HG02938 (cell line): ENCODE measurements around the gene COX11.
A peak's percentile ranks its signal among the peaks of the same experiment; 100 is the strongest.

Source experiments
- ATAC-seq: cut with Tn5 transposase; IDR thresholded peaks from one replicate; pipeline ENCODE4 v1.9.1; 2021; ENCODE audit warnings: mild to moderate bottlenecking, moderate library complexity; ENCODE audit not compliant: unreplicated experiment

COX11 gene

DNA sequence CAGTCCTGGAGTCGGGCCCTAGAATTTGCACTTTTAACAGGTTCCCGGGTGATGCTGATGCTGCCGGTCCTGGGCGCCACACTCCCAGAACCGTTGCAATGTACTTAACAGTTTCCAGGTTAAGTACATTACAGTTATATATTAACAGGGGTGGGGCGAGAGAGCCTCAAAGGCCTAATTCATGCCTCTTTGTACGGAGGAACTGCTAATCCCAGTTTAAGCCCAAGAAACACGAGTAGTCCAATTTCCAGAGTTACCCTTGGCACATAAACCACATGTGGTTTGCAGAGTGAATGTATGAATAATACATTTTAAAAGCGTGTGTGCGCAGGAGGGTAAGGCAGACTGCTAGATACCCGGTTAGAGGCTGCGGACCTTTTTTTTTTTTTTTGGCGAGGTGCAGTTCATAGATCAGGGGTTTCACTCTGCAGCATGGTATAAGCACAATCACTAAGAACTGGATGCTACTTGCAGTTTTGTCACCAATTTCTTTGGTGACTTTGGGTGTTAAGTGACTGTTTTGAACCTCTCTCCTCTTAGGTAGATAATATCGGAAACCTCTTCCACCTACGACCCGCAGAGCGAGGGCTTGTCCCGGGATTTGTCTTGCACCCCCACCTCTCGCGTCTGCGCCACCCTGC, 713 bp downstream of the COX11 start:
- ATAC-seq, result peak; percentile 22

DNA sequence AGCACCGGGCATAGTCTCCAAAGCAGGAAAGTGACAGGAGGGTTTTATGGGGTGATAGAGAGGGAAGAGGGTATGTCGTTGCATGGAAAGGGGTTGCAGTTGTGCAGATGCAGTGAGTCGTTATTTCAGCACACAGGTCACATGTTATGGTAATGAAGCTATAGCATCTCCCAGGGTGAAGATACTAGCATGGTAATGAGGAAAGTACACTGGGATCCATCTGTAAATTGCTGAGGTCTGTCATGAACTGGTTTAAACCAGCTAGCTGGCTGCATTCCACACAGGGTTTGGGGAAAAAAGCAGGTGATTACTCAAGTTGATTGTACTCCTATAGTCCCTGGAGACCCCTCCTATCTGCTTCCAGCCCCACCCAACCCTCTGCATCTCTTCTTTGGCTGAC, 11.7 kb downstream of the COX11 start:
- ATAC-seq, result no peak

DNA sequence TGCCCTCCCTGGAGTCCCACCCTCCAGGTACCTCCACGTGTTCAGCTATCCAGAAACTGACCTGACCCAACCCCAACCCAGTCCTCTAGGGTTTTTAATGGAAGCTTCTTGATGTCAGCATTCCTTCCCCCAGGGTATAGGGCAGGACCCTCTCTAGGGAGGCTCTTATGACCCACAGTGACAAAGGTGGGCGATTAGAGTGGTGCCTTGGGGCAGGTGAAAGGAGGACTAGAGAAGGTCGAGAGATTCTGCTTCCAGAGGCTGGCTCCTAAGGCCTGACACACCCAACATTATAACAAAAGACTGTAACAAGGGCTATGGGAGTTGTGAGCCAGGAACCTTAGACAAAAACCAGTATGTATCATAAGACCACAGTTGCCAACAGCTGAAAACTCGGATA, 17.2 kb downstream of the COX11 start:
- ATAC-seq, result no peak

DNA sequence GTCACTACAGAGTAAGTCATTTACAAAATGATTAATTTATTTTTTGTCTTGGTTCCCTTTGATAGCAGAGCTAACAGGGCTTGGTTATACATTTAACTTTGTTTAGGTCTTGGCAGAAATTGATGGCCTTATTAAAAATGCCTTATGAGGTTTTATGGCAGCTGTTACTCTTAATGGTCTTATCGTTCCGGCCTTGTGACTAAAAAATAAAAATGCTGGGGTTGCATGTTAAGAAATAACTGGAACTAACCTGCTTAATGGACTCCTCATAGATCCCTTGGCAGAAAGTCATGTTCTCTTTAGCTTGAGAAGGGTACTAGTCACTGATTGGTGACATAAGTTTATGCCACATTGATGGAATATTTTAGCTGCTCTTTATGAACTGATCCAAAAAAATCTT, 18.3 kb downstream of the COX11 start:
- no peak for ATAC-seq

DNA sequence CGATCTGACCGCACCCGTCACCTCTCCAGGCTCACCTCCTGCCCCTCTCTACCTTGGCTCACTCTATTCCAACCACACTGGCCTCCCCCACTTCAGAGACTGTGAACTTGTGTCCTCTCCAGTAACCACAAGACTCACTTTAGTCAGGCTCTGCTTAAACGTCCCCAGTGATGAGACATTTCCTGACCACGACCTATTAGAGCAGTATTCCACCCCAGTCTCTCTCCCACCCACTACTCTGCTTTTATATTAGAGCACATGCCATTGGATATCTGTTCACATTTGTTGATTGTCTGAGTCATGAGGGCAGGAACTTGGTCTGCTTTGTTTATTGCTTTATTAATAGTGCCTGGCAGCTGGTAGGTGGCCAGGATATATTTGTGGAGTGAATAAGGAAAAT, 20.1 kb downstream of the COX11 start:
- ATAC-seq, result no peak

DNA sequence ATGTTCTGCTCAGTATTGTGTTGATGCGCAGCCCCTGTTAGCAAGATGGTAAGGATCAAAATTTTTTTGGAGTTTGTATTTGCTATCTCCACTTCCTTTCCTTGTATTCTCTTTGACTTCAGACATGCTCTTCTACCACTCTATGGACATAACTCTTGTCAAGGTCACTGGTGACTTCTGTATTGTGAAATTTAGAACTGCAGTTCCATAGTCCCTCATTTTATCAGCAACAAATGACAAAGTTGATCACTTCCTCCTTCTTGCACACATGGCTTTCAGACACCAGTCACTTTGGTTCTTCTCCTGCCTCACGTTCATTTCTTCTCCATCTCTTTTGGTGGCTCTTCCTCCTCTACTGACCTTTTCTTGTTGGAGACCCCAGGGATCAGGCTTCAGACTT, 21.1 kb downstream of the COX11 start:
- no peak for ATAC-seq

DNA sequence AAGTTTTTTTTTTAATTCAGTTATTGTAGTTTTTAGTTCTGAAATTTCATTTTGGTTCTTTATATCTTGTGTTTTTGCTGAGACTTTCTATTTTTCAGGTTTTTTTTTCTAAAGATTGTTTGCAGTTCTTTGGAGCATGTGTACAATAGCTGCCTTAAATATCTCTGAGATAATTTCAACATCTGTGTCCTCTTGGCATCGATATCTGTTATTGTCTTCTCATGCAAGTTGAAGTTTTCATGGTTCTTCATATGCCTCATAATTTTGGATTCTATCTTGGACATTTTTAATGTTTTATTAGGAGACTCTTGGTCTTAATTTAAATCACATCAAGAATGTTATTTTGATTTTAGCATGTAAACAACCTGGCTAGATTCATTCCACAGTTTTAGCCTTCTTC, 22.8 kb downstream of the COX11 start:
- no peak for ATAC-seq

DNA sequence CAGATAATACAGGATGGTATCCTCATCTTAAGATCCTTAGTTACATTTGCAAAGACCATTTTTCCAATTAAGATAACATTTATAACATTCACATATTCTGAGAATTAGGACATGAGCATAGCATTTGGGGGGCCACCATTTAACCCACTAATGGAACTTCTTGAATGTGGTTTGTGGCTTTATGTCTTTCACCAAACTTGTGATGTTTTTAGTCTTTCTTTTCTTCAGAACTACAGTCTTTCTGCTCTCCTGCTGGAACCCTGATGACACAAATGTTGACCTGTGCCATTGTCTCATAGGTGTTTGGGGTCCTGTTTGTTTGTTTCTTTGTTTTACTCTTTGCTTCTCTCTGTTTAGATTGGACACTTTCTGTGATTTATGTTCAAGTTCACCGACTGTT, 23.2 kb downstream of the COX11 start:
- ATAC-seq, result no peak

DNA sequence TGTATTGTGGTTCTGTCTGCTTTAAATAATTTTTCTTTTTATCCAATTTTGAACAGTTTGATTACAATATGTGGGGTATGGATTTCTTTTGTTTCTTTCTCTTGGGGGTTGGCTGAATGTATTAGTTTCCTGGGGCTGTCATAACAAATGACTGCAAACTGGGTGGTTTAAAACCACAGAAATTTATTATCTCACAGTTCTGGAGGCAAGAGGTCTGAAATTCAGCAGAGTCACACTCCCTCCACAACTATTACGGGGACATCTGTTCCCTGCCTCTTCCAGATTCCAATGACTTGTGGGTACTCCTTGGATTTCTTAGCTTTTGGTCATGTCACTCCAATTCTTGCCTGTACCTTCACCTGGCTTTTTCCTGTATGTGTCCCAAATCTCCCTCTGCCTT, 23.7 kb downstream of the COX11 start:
- no peak for ATAC-seq

DNA sequence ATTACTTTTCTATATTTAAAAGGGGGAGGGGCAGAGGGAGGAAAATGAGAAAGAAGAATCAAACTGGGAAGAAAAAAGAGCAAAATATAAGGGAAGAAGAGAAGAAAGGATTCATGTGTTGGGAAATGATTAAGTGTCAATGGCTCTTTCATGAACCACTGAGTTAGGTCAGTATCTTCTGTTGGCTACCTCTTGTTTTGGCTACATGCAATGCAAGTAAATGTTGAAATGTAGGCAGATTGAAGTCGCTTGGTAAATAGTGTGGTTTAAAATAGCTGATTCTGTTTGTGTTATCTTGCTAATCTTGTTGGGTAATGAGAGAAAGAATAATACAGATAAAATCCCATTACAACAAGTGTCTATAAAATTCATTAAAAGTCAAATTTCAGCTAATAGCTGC, 27.2 kb downstream of the COX11 start:
- no peak for ATAC-seq

DNA sequence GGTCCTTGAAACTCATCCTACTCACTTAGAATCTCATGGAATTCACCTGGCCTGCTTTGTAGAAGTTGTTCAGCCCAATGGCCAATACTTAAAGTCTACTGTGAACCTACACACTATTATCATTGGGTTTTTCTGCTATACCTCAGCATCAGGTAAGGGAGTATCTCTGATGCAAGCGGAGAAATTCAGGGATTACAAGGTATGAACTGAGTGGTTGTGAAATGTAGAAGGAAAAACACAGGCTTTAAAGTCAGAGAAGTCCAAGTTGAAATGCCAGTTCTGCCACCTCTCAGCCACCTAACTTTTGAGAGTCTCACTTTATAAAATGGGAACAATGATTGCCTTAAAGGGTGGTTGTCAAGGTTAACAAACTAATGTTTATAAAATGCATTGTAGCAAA, 31.0 kb downstream of the COX11 start:
- no peak for ATAC-seq

DNA sequence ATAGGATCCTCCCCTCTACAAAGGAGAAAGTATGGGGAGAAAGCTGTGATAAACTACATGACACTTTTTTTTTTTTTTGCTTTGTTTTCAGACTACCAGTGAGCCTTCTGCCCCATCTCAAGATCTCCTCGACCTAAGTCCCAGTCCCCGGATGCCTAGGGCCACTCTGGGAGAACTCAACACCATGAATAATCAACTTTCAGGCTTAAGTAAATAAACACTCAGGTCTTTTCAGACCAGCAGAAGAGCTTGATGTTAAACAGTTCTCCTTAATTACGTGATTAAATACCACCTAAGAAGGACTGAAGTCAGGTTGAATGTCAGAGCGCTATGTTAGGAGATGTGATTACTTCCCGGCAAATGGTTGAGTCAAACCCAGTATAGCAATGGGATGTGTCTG, 31.4 kb downstream of the COX11 start:
- ATAC-seq, result no peak

DNA sequence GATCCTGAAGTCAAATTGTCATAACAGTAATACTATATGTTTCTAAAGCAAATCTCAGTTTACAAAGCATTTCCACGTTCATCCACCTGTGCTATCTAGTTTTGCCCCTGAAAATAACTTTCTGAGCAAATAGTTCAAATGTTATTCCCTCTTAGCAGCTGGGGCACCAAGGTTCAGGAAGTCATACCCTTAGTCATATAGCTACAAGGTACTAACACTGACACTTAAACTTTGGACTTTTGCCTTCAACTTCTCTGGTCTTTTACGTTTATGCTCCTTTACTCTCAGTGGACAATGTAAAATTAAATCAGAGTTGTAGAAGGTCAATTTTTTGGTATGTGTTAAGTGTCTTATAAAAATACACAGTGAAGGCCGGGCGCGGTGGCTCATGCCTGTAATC, 33.0 kb downstream of the COX11 start:
- ATAC-seq, result no peak

DNA sequence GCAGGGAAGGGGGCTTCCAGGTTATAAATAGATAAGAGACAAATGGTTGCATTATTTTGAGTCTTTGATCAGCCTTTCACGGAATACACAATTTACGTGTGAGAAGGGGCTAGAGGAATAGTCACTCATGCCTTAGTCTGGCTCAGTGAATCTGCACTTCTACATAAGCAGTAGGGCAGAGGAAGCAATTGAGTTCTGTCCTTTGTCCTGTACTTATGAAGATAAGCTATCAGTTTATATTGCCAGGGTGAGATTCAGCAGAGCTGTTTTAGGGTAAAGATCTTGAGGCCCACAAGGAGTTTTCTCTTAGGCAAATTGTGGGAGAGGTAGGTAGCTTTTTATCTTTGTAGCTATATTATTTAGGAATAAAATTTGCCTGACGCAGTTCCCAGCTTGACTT, 34.5 kb downstream of the COX11 start:
- no peak for ATAC-seq

DNA sequence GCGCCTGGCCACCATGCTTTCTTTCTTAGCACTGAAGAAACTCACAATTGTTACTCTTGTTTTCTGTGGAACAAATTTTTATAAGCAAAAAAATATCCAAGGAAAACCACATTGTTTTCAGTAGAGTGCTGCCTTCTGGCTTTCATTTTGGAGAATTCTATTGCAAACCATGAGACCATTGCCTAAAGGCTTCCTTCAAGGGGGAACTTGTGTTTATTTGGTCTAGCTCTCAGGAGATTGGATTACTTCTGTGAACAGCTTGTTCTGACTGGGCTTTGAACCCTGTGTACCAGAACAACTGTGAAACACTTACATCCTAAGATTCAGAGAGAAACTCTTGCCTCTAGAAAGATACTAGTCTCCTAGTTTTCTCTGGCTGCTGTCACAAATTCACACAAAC, 35.7 kb downstream of the COX11 start:
- ATAC-seq, result no peak

DNA sequence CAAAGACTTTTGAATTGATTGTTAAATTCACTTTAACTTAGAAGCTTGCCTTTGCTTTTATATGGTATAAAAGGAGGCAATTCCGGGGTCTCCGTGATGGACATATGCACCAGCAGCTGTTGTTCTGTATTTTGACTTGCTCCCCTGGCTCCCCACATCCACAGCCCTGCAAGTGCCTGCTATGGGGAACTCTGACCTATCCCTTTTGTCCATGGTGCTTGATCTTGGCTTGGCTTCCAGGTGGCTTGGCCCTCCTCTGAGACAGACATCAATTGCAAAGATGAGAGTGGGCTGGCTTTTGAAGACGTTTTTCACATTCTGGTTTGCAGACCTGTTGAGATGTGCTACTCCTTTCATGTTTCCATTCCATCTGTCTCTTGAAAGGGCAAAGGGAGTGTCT, 40.9 kb downstream of the COX11 start:
- no peak for ATAC-seq

DNA sequence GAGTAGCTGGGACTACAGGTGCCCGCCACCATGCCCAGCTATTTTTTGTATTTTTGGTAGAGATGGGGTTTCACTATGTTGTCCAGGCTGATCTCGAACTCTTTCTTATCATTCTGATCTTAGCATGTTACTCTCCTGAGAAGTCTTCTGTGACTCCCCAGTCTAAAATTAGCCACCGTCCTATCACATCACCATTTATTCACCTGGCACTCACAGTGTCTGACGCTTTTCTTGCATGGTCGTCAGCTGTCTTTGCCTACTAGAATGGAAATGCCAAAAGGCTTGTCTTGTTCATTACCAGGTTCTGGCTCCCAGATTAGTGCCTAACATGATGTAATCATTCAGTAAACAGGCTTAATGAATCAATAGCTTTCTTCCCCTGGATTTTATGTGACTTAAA, 44.0 kb downstream of the COX11 start:
- ATAC-seq, result no peak

DNA sequence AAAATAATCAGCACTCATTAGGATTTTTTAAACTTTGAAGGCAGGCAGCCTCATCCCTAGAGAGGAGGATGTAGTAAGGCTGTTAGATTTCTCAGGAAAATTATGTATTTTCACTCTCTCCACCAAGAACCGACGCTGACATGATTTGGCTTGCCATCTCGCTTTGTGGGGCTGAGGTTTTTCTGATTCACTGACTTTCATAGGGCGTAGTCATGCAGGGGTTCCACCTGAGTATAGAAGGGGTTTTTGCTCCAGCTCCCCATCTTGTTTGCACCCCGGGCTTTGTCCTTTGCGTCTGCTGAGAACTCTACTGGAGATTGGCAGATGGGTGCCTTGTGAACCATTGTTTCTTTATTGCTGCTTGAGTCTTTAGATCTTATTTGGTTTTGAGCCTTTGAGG, 47.6 kb downstream of the COX11 start:
- no peak for ATAC-seq

DNA sequence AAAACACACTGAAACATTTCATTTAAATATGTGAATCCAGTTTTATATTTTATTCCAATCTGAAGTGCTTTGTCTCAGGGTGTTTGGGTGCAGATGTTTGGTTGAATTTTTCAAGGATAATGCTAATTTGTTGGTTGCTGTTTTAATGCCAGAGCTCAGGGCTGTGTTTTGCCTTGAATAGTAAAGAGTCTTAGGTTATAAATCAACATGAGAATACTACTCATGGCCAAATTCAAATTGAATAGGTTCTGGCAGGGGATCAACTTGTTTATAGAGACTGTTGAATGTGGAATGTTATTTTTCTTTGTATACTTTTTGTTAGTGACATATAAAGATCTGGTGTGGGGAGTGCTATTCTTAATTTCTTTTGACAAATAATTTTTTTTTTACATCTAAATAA, 49.0 kb downstream of the COX11 start:
- ATAC-seq, result no peak

DNA sequence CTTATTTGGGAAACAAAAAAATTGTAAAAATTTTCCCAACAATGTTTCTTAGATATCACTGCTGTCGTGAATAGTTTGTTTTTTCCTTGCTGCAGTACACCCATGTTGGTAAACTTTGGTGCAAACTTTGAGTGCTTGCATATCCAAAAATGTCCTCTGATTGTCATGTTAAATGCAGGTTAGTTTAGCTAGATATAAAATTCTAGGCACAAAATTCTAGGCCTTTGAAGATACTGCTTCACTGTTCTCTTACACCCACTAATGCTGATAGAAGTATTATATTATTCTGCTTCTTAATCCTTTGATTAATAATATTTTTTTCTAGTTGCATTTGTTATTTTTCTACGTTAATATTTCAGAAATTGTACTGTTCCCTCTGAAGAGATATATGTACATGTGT, 51.7 kb downstream of the COX11 start:
- no peak for ATAC-seq
